ENCODE data around the gene TNNI3K. TPM values are rescaled to one million over a fixed set of nuclear protein-coding genes. Genes with fewer than 3 reads are reported as not detected.

TNNI3K gene
- polyA plus RNA-seq, 1 of the 3 experiments (the other 2 are of a cell fraction) = 0.31 TPM

GRCh38 chr1:74592580-74593355, 357.6 kb downstream of the TNNI3K start:
- H3K4me2 ChIP-seq = no peak overlapping the region
- peak overlapping the region in 1 of 2 experiments; percentile 93; a peak in 1 of 4 replicates for H3K27ac ChIP-seq (ENCODE audit: low read depth in 2 of 2, low read length in 1 of 2)
- POLR2A ChIA-PET = no interaction called here
- CTCF ChIA-PET = interaction anchor here (0.8 to 3.7 kb wide), 4 partner anchors 10 to 97 kb away, joined by 5 to 19 read pairs (median 8); no protein-coding TSS in a partner anchor
- H2AFZ ChIP-seq (ENCODE audit: low read depth) = no peak overlapping the region
- TF ChIP-seq JUND (IDR thresholded peaks at IDR 0.05) = no peak
- no peak for TF ChIP-seq TCF12 (IDR thresholded peaks at IDR 0.05)
- no peak for TF ChIP-seq FOXM1 (IDR thresholded peaks at IDR 0.05; ENCODE audit: low read depth)
- TF ChIP-seq SMC3 (IDR thresholded peaks at IDR 0.05; ENCODE audit: low read depth, low read length) = no peak
- no peak for TF ChIP-seq MXI1 (IDR thresholded peaks at IDR 0.05; ENCODE audit: low read depth, low read length)
- TF ChIP-seq, protein P1, sequence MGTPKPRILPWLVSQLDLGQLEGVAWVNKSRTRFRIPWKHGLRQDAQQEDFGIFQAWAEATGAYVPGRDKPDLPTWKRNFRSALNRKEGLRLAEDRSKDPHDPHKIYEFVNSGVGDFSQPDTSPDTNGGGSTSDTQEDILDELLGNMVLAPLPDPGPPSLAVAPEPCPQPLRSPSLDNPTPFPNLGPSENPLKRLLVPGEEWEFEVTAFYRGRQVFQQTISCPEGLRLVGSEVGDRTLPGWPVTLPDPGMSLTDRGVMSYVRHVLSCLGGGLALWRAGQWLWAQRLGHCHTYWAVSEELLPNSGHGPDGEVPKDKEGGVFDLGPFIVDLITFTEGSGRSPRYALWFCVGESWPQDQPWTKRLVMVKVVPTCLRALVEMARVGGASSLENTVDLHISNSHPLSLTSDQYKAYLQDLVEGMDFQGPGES (IDR thresholded peaks at IDR 0.05; ENCODE audit: low read depth, low read length) = no peak
- no peak for TF ChIP-seq CHD2 (IDR thresholded peaks at IDR 0.05; ENCODE audit: low read length, partially characterized antibody)
- no peak for TF ChIP-seq EZH2phosphoT487 (IDR thresholded peaks at IDR 0.05; ENCODE audit: borderline replicate concordance, low read depth)
- no peaks in the 10 kb centered on the region for H3K36me3 ChIP-seq (replicated peaks in 1 of 2; ENCODE audit: control insufficient read depth in 1 of 2, insufficient read depth in 2 of 2, low read length in 1 of 2)
- no peaks in the 10 kb centered on the region for H4K20me1 ChIP-seq (ENCODE audit: insufficient read depth)
- H3F3A ChIP-seq (replicated peaks; ENCODE audit: insufficient read depth) = no peaks in the 10 kb centered on the region
- peaks cover 0 to 25% of the 10 kb centered on the region in 2 experiments; a peak in 2 of 4 replicates for H3K4me1 ChIP-seq (ENCODE audit: control insufficient read depth in 1 of 2, insufficient read depth in 2 of 2, low read depth in 1 of 2, low read length in 1 of 2)
- DNase-seq = no peak
- H3K4me3 ChIP-seq (ENCODE audit: low read depth in 2 of 2, low read length in 1 of 2) = no peak overlapping the region
- 39% methylated on average over 5 of the region's 5 CpGs for WGBS (ENCODE audit: low lambda C conversion rate)
- no peaks in the 10 kb centered on the region for H3K9me3 ChIP-seq
- no peak overlapping the region for H3K9ac ChIP-seq
- no peaks in the 10 kb centered on the region for H3K9me2 ChIP-seq
- H3K79me2 ChIP-seq (ENCODE audit: insufficient read depth) = no peaks in the 10 kb centered on the region
- H3K27me3 ChIP-seq (ENCODE audit: insufficient read depth) = no peaks in the 10 kb centered on the region; the same call in 1 of the 2 replicates

Other genes starting within 250 kb of the TNNI3K start
- gene LRRIQ3, start 37.2 kb upstream of the TNNI3K start, polyA plus RNA-seq (2012; rRNA removed) = 0.56 and 0.70 TPM in 2 replicates
- 3.5 and 5.1 TPM in 2 replicates for gene FPGT, start 37.1 kb upstream of the TNNI3K start, polyA plus RNA-seq (2012; rRNA removed)

All from SK-N-SH (cell line).